ENCODE data around the gene HEXD.

The HEXD gene

GRCh38 chr17:82415336-82415735, 2.8 kb upstream of the HEXD start:
- no peak for DNase-seq (ENCODE audit: low spot score)

- no peak for DNase-seq (ENCODE audit: low spot score)
These were observed 2.4 kb upstream of the HEXD start for GRCh38 chr17:82415786-82416185.

DNA sequence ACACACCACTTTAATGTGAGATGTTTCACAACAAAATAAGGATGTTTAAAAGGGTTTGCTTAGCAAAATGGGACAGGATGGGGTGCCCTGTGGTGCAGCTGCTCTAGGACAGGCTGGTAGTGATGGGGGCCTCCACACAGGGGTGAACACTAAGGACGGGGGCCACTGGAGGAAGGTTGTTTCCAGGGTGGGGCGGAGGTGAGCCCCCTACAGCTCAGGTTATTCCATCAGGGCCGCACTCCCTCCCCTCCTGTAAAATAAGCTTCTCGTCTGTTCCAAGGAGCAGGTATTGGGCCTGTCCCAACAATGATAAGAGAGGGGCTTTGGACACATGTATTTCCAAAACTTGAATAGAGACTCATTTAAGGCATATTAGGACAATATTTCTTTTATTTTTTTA, 1.9 kb upstream of the HEXD start:
- DNase-seq (ENCODE audit: low spot score), result no peak

GRCh38 chr17:82416771-82417170, 1.4 kb upstream of the HEXD start:
- DNase-seq (ENCODE audit: low spot score), result no peak

GRCh38 chr17:82419540-82419939, 1.4 kb downstream of the HEXD start:
- DNase-seq (ENCODE audit: low spot score), result no peak

- no peak for DNase-seq (ENCODE audit: low spot score)
These were observed 6.1 kb downstream of the HEXD start for GRCh38 chr17:82424001-82424862.

DNA sequence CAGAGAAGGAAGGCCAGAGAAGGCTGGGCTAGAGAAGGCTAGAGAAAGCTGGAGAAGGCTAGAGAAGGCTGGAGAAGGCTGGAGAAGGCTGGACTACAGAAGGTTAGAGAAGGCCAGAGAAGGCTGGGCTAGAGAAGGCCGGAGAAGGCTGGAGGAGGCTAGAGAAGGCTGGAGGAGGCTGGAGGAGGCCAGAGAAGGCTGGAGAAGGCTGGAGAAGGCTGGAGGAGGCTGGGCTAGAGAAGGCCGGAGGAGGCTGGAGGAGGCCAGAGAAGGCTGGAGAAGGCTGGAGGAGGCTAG, 6.7 kb downstream of the HEXD start:
- no peak for DNase-seq (ENCODE audit: low spot score)

- no peak for DNase-seq (ENCODE audit: low spot score)
These were observed 10.4 kb downstream of the HEXD start for GRCh38 chr17:82428546-82428945.

- no peak for DNase-seq (ENCODE audit: low spot score)
These were observed 11.7 kb downstream of the HEXD start for GRCh38 chr17:82429824-82430223.

DNA sequence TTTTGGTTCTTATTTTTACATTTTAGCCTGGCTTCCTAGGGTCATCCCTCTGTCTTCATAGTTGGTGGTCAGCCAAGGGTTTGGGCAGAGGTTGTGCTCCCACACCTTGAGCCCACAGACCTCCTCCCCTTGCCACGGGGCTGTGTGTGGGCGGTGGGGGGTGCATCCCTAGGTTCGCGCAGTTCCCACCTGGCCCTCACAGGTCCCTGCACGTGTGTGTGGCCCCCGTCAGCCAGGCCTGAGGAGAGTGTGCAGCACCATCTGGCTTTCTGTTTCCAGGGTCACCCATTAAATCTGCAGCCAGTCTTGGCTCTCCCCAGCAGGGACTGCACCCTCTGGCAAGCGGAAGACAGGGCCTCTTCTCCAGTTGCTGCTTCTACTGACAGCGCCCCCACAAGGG, 13.9 kb downstream of the HEXD start:
- no peak for DNase-seq (ENCODE audit: low spot score)

DNA sequence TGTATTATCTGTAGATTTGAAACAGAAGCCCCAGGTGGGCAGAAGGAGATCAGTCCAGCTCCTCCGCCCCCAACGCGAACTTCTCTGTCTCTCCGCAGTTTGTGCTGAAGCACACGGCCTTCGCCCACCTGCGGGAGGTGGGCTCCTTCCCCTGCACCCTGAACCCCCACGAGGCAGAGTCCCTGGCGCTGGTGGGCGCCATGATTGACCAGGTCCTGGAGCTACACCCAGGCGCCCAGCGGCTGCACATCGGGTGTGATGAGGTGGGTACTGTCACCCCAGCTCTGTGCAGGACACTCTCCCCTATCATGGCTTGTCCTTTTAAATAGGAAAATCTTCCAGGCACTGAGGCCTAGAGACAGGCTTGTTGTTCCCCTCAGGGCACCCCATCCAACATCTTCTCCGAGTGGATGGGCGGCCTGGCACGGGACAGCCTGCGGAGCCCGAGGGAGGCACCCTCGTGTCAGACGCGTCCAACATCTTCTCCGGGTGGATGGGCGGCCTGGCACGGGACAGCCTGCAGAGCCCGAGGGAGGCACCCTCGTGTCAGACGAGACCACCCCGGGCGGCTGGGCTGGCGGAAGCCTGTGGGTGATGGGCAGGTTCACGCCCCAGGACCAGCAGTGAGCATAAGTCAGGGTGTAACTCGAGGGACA, 15.5 kb downstream of the HEXD start:
- no peak for DNase-seq (ENCODE audit: low spot score)

- no peak for DNase-seq (ENCODE audit: low spot score)
These were observed 16.0 kb downstream of the HEXD start for GRCh38 chr17:82434216-82434565.

- no peak for DNase-seq (ENCODE audit: low spot score)
These were observed 17.0 kb downstream of the HEXD start for GRCh38 chr17:82435103-82435502.

GRCh38 chr17:82435601-82436583, 17.7 kb downstream of the HEXD start:
- no peak for DNase-seq (ENCODE audit: low spot score)

- DNase-seq (ENCODE audit: low spot score), result no peak
These were observed 18.6 kb downstream of the HEXD start for GRCh38 chr17:82436601-82437324.

DNA sequence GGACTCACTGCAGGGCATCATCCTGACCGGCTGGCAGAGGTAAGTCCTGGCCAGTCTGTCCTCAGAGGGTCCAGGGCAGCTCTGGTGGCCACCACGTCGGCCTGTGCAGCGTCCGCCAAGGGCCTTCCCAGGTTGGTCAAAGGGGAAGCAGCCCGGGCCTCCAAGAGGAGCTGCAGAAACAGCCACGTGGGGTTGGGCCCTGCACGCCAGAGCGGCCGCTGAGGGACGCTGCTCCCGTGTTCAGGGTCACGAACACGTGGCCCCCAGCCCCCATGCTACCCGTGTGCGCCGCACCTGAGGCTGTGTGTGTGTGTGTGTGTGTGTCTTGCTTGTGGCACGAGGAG, 19.1 kb downstream of the HEXD start:
- DNase-seq (ENCODE audit: low spot score), result no peak

- DNase-seq (ENCODE audit: low spot score), result no peak
These were observed 20.4 kb downstream of the HEXD start for GRCh38 chr17:82438401-82439193.

- no peak for DNase-seq (ENCODE audit: low spot score)
These were observed 21.2 kb downstream of the HEXD start for GRCh38 chr17:82439194-82439828.

DNA sequence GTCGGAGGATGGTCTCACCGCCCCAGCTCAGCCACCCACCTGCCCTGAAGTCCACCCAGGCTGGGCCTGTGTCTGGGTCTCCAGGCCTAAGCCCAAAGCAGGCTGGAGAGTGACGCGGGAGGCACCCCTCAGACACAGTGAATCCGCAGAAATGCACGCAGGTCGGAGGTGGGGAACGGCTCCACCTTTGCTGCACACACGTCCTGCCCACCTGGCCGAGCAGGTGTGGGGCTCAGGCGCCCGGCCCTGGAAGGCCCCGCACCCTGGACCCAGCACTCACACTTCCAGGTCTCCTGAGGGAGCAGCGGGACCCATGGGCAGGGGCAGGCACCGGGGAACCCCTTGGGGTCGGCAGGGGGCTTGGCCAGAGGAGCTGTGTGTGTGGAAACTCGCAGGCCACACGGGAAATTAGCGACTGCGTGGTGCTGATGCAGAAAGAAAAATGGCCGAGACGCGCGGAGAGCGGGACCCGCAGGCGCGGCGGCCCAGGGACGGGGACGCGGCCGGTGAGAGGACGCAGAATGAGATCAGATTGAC, 21.8 kb downstream of the HEXD start:
- DNase-seq (ENCODE audit: low spot score), result no peak

GRCh38 chr17:82440469-82440981, 22.4 kb downstream of the HEXD start:
- no peak for DNase-seq (ENCODE audit: low spot score)

Data from putamen (tissue), 1 donor.